Measurements from ENCODE around the gene TNFAIP8.

Gene TNFAIP8

GRCh38 chr5:119445544-119445943 lies 89.7 kb downstream of the TNFAIP8 start:
- no peak overlapping the region for H3K4me3 ChIP-seq (ENCODE audit: low read length)
- no peak for TF ChIP-seq CTCF (IDR thresholded peaks at IDR 0.05; ENCODE audit: insufficient read depth, low read depth, low read length, missing control alignments)
- DNase-seq (ENCODE audit: low read depth), result no peak
